Measurements from ENCODE around the gene FAM168A.

- TF ChIP-seq, protein P1, sequence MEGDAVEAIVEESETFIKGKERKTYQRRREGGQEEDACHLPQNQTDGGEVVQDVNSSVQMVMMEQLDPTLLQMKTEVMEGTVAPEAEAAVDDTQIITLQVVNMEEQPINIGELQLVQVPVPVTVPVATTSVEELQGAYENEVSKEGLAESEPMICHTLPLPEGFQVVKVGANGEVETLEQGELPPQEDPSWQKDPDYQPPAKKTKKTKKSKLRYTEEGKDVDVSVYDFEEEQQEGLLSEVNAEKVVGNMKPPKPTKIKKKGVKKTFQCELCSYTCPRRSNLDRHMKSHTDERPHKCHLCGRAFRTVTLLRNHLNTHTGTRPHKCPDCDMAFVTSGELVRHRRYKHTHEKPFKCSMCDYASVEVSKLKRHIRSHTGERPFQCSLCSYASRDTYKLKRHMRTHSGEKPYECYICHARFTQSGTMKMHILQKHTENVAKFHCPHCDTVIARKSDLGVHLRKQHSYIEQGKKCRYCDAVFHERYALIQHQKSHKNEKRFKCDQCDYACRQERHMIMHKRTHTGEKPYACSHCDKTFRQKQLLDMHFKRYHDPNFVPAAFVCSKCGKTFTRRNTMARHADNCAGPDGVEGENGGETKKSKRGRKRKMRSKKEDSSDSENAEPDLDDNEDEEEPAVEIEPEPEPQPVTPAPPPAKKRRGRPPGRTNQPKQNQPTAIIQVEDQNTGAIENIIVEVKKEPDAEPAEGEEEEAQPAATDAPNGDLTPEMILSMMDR (conservative IDR thresholded peaks at IDR 0.05 in 1 of 2, IDR thresholded peaks at IDR 0.05 in 1 of 2; ENCODE audit: low read depth in 1 of 2, low read length in 2 of 2) = no peak
- TF ChIP-seq EZH2 (IDR thresholded peaks at IDR 0.05; ENCODE audit: low read length, missing control alignments) = no peak
Measured at GRCh38 chr11:73425108-73425507, 172.8 kb downstream of the FAM168A start.
